GM18907 (cell line): ENCODE data around the gene EFNB1.
A peak's percentile ranks its signal among the peaks of the same experiment; 100 is the strongest.

Source experiments
- ATAC-seq: cut with Tn5 transposase; IDR thresholded peaks from one replicate; pipeline ENCODE4 v1.9.1; 2021; ENCODE audit warnings: mild to moderate bottlenecking, moderate library complexity; ENCODE audit not compliant: unreplicated experiment

The EFNB1 gene

GRCh38 chrX:68827256-68827655 is 1.6 kb upstream of the EFNB1 start:
- ATAC-seq = no peak

GRCh38 chrX:68827848-68828624 is 785 bp upstream of the EFNB1 start:
- ATAC-seq = no peak

GRCh38 chrX:68829582-68830418 is 979 bp downstream of the EFNB1 start:
- no peak for ATAC-seq

GRCh38 chrX:68830419-68831404 is 1.9 kb downstream of the EFNB1 start:
- ATAC-seq = no peak

- no peak for ATAC-seq
Measured at GRCh38 chrX:68831405-68832100, 2.7 kb downstream of the EFNB1 start.

GRCh38 chrX:68832101-68832416 is 3.2 kb downstream of the EFNB1 start:
- ATAC-seq = peak; percentile 51

- ATAC-seq = no peak
Measured at GRCh38 chrX:68832516-68833447, 4.0 kb downstream of the EFNB1 start.

GRCh38 chrX:68833448-68833805 is 4.6 kb downstream of the EFNB1 start:
- no peak for ATAC-seq

GRCh38 chrX:68833855-68834331 is 5.1 kb downstream of the EFNB1 start:
- no peak for ATAC-seq

GRCh38 chrX:68834371-68835103 is 5.7 kb downstream of the EFNB1 start:
- no peak for ATAC-seq

- no peak for ATAC-seq
Measured at GRCh38 chrX:68835104-68835442, 6.3 kb downstream of the EFNB1 start.

- ATAC-seq = no peak
Measured at GRCh38 chrX:68835468-68835867, 6.6 kb downstream of the EFNB1 start.

GRCh38 chrX:68837119-68837518 is 8.3 kb downstream of the EFNB1 start:
- ATAC-seq = no peak

GRCh38 chrX:68838571-68838910 is 9.7 kb downstream of the EFNB1 start:
- no peak for ATAC-seq

- no peak for ATAC-seq
Measured at GRCh38 chrX:68839771-68840170, 10.9 kb downstream of the EFNB1 start.

- ATAC-seq = no peak
Measured at GRCh38 chrX:68840256-68840655, 11.4 kb downstream of the EFNB1 start.

GRCh38 chrX:68841251-68842049 is 12.6 kb downstream of the EFNB1 start:
- no peak for ATAC-seq

GRCh38 chrX:68842351-68842750 is 13.5 kb downstream of the EFNB1 start:
- no peak for ATAC-seq
